ENCODE data around the gene LSS.

- no peak for TF ChIP-seq CTCF (optimal IDR thresholded peaks at IDR 0.05 in 1 of 3, IDR thresholded peaks at IDR 0.05 in 1 of 3, conservative IDR thresholded peaks at IDR 0.05 in 1 of 3; ENCODE audit: extremely low read depth in 1 of 3, insufficient read depth in 2 of 3, low read length in 3 of 3)
- no peak for TF ChIP-seq EZH2 (IDR thresholded peaks at IDR 0.05; ENCODE audit: low read length)
These were observed 55.0 kb downstream of the LSS start for GRCh38 chr21:46173573-46173972.
